ENCODE results near the gene C5orf52.

GRCh38 chr5:157658893-157659292 is 12.4 kb upstream of the C5orf52 start:
- TF ChIP-seq CTCF (conservative IDR thresholded peaks at IDR 0.05; ENCODE audit: low read depth in 2 of 2) (no peak), POLR2AphosphoS5 (IDR thresholded peaks at IDR 0.05; ENCODE audit: low read depth) (no peak), ETS1 (IDR thresholded peaks at IDR 0.05) (no peak)

All from GM23338 (cell line).